GM12878 (cell line): Measurements from ENCODE around the gene AKAP8. TPM values are rescaled to one million over a fixed set of nuclear protein-coding genes. Genes with fewer than 3 reads are reported as not detected.
"Not testable (repeated sequence)": the region's sequence is repeated elsewhere in the genome, so short reads cannot be mapped to it uniquely, and the experiment has no call there.

ENCODE experiments used
- ATAC-seq: fragments of 200-7000 bp; cut with Tn5 transposase; 3 replicates; pipeline ENCODE4 v1.9.1; 2020; ENCODE audit warnings: mild to moderate bottlenecking, moderate library complexity
- BruUV-seq: library from RNA; stranded (reverse); fragments of 400-500 nt; replicated peaks from 2 replicates; lab custom pipeline; 2021; lab: Mats Ljungman, UMichigan
- CTCF ChIA-PET: fragments of 300-600 bp; sonication (Branson Sonifier 250); formaldehyde crosslinking; extraction: SDS; loops from one replicate; lab custom pipeline; 2021; ENCODE audit warnings: inconsistent platforms; lab: Yijun Ruan, JAX
- POLR2A ChIA-PET: fragments of 350-600 bp; formaldehyde crosslinking; extraction: SDS; loops from one replicate; lab custom pipeline; 2021; ENCODE audit warnings: inconsistent platforms; lab: Charles Lee
- RAD21 ChIA-PET: fragments of 300-600 bp; sonication (Branson Sonifier 250); formaldehyde crosslinking; loops from one replicate; lab custom pipeline; 2023; ENCODE audit warnings: antibody characterized with exemption; ENCODE audit not compliant: unreplicated experiment; lab: Charles Lee
- SMC1A ChIA-PET: fragments of 300-600 bp; sonication (Branson Sonifier 250); formaldehyde crosslinking; loops from one replicate; lab custom pipeline; 2023; ENCODE audit not compliant: unreplicated experiment, uncharacterized antibody; lab: Charles Lee
- DNase-seq: peaks from one replicate; pipeline ENCODE4 v3.0.0-alpha.2; 2011; ENCODE audit warnings: low read depth, low spot score
- FAIRE-seq: peaks from 3 replicates; lab custom pipeline; 2011; peaks lifted over from hg19 to GRCh38; lab: Jason Lieb, UNC
- H2AFZ ChIP-seq: 2 replicates; pipeline ENCODE4 v1.6.0; 2011; ENCODE audit warnings: low read depth, low read length, control low read depth; ENCODE audit not compliant: control insufficient read depth
- H3K27ac ChIP-seq: 2 replicates; pipeline ENCODE4 v1.5.1; 2011; ENCODE audit warnings: control low read depth; ENCODE audit not compliant: control insufficient read depth, insufficient read depth
- H3K27me3 ChIP-seq, 2 experiments: replicated peaks in 1 of 2; 2 replicates each; pipeline versions ENCODE4 v1.6.0 to v1.6.1; 2011; ENCODE audit warnings: low read length in 1 of 2; ENCODE audit not compliant: control insufficient read depth in 2 of 2, insufficient read depth in 2 of 2
- H3K36me3 ChIP-seq, 2 experiments: 2 replicates each; pipeline ENCODE4 v1.5.1; 2011; ENCODE audit warnings: low read length in 1 of 2; ENCODE audit not compliant: control insufficient read depth in 2 of 2, insufficient read depth in 2 of 2
- H3K4me1 ChIP-seq: 2 replicates; pipeline ENCODE4 v1.6.1; 2011; ENCODE audit warnings: mild to moderate bottlenecking, low read length, moderate library complexity, mixed read lengths; ENCODE audit not compliant: control insufficient read depth, insufficient read depth
- H3K4me2 ChIP-seq: 2 replicates; pipeline ENCODE4 v1.6.0; 2011; ENCODE audit warnings: control low read depth; ENCODE audit not compliant: control insufficient read depth, insufficient read depth
- H3K4me3 ChIP-seq: fragments of 200-600 bp; sonication (generic); 2 replicates; pipeline ENCODE4 v1.5.1; 2016
- H3K79me2 ChIP-seq: 2 replicates; pipeline ENCODE4 v1.6.0; 2011; ENCODE audit warnings: low read length; ENCODE audit not compliant: control insufficient read depth, insufficient read depth
- H3K9ac ChIP-seq: 2 replicates; pipeline ENCODE4 v1.8.0; 2011; ENCODE audit warnings: low read length, control low read depth, mixed read lengths; ENCODE audit not compliant: control insufficient read depth, insufficient read depth
- H3K9me3 ChIP-seq: replicated peaks from 3 replicates; pipeline ENCODE4 v1.5.1; 2011; ENCODE audit warnings: mild to moderate bottlenecking, low read length; ENCODE audit not compliant: control insufficient read depth, insufficient read depth
- H4K20me1 ChIP-seq: 2 replicates; pipeline ENCODE4 v1.6.0; 2011; ENCODE audit not compliant: control insufficient read depth, insufficient read depth
- POLR2A ChIP-seq: IDR thresholded peaks from 2 replicates; pipeline ENCODE4 v1.6.1; 2011; ENCODE audit warnings: low read depth, mild to moderate bottlenecking, low read length
- RCOR1 ChIP-seq: conservative IDR thresholded peaks from 2 replicates; pipeline ENCODE4 v1.6.1; 2012; ENCODE audit warnings: low read depth, low read length, improper control_type of control experiment
- SIX5 ChIP-seq: IDR thresholded peaks from 2 replicates; pipeline ENCODE4 v1.6.1; 2011; ENCODE audit warnings: mild to moderate bottlenecking, low read depth, low read length, moderate library complexity; ENCODE audit not compliant: severe bottlenecking
- WGBS: methylation state at CpG from one replicate; pipeline ENCODE4 v1.1.6; 2016; ENCODE audit warnings: low lambda C conversion rate; ENCODE audit not compliant: insufficient replicate concordance, insufficient coverage; ENCODE audit errors: missing lambda C conversion rate; 5-methylcytosine and 5-hydroxymethylcytosine counted together
- in situ Hi-C: fragments of 300-500 bp; cut with MboI; formaldehyde crosslinking; loops from 9 replicates; pipeline ENCODE4 v1.14.3; 2018; ENCODE audit warnings: mixed read lengths
- intact Hi-C: fragments of 100-400 bp; cut with micrococcal nuclease; formaldehyde crosslinking; loops from one replicate; pipeline ENCODE4 v1.14.2; 2022; ENCODE audit not compliant: unreplicated experiment
- polyA plus RNA-seq, 11 experiments: library from polyadenylated mRNA; depleted of rRNA in 4 of 11; unstranded in 6 of 11; stranded (reverse) in 5 of 11; fragments of >200 nt; fragmentation: Nextera tagmentation in 4 of 11; fragmentation: Illumina TruSeq in 1 of 11; extraction: Ambion mirVana in 4 of 11; extraction: Trizol in 1 of 11; gene quantifications; 1 replicate in 1 of 11; 2 replicates in 10 of 11; pipeline versions ENCODE4 v1.2.1 to v1.2.3, GENCODE V29; 2011 to 2016; ENCODE audit warnings: inconsistent platforms in 2 of 11, missing spikeins in 2 of 11, low read depth in 1 of 11
- total RNA-seq, 4 experiments: library from RNA; depleted of rRNA in 3 of 4; stranded (reverse); fragments of >200 nt in 3 of 4; fragmentation: Illumina TruSeq in 1 of 4; extraction: Trizol in 1 of 4; gene quantifications; 2 replicates each; pipeline versions ENCODE4 v1.2.1 to v1.2.3, GENCODE V29; 2013 to 2021

The AKAP8 gene
- total and polyA plus RNA-seq, 10 of the 15 experiments (the other 5 are each of a cell fraction or from before 2014, with no cell fraction given) = 5.3 to 57.7 (median 20.6) TPM

- TSS peak; percentile 59 for BruUV-seq
- POLR2A ChIA-PET = interaction anchor here (1.1 to 2.7 kb wide), 2 partner anchors 11 to 38 kb away, joined by 4 to 19 read pairs; partner anchors contain the start of gene AKAP8
- 6% methylated on average over 9 of the region's 9 CpGs for WGBS
- Histone ChIP-seq H3K27ac (peak overlapping the region; percentile 88), H2AFZ (no peak overlapping the region), H3K4me1 (peaks cover 8% of the 10 kb centered on the region), H3K4me3 (peak overlapping the region; percentile 98), H3K9me3 (no peaks in the 10 kb centered on the region), H3K27me3 (no peaks in the 10 kb centered on the region), H3K9ac (peak overlapping the region; percentile 97), H3K36me3 (peaks cover 4 to 12% of the 10 kb centered on the region in 2 experiments), H4K20me1 (0 out of 2 replicates have a peak, but pooled peaks cover 3% of the 10 kb centered on the region), H3K4me2 (peak overlapping the region; percentile 97), H3K79me2 (peaks cover 52% of the 10 kb centered on the region)
- ATAC-seq = no peak
- in situ Hi-C loops (no loop called here), intact Hi-C loops (loop anchor here (2.0 to 10.0 kb wide), 3 partner anchors 15 to 241 kb away; partner anchors contain the start of gene RASAL3)
- SMC1A ChIA-PET = interaction anchor here (1.4 to 4.4 kb wide), 3 partner anchors 39 to 126 kb away, joined by 3 to 34 read pairs (median 26); partner anchors contain the start of genes AKAP8 and RASAL3
- DNase-seq = no peak
- RAD21 ChIA-PET = interaction anchor here (0.7 to 2.6 kb wide), 4 partner anchors 13 to 138 kb away, joined by 3 to 31 read pairs (median 4); partner anchors contain the start of gene AKAP8
- no peak for FAIRE-seq
- no peak for TF ChIP-seq RCOR1
- peak; percentile 23; the same call in 1 of the 2 replicates for TF ChIP-seq POLR2A
- CTCF ChIA-PET = interaction anchor here (1.0 to 6.1 kb wide), 6 partner anchors 46 to 241 kb away, joined by 3 to 85 read pairs (median 9); no protein-coding TSS in a partner anchor
Observed at GRCh38 chr19:15417699-15418098, 38.1 kb upstream of the AKAP8 start.

GRCh38 chr19:15412832-15413231, 33.2 kb upstream of the AKAP8 start:
- H3K4me2 ChIP-seq = no peak overlapping the region
- ChIA-PET RAD21 (no interaction called here), POLR2A (interaction anchor here (1.3 kb wide), 1 partner anchor 34 kb away, joined by 5 read pairs; the partner anchor contains the start of gene AKAP8), CTCF (interaction anchor here (0.5 to 0.6 kb wide), 2 partner anchors 52 to 114 kb away, joined by 3 read pairs; no protein-coding TSS in a partner anchor), SMC1A (interaction anchor here (1.6 kb wide), 1 partner anchor 133 kb away, joined by 3 read pairs; no protein-coding TSS in a partner anchor)
- BruUV-seq = no TSS peak
- no peak for ATAC-seq
- no peaks in the 10 kb centered on the region for H3K27me3 ChIP-seq
- H3K9me3 ChIP-seq = no peaks in the 10 kb centered on the region
- peaks cover 4 to 22% of the 10 kb centered on the region in 2 experiments for H3K36me3 ChIP-seq
- in situ Hi-C loops (no loop called here), intact Hi-C loops (loop anchor here (10.0 kb wide), 1 partner anchor 52 kb away; the partner anchor contains the start of gene RASAL3)
- 80% methylated on average over 4 of the region's 4 CpGs for WGBS
- peak overlapping the region; percentile 27; the same call in 1 of the 2 replicates for H3K9ac ChIP-seq
- peak overlapping the region; percentile 10; the same call in 1 of the 2 replicates for H3K4me3 ChIP-seq
- no peak for DNase-seq
- no peak for FAIRE-seq
- peaks cover 8% of the 10 kb centered on the region for H3K4me1 ChIP-seq
- TF ChIP-seq SIX5 = no peak
- no peak overlapping the region for H2AFZ ChIP-seq
- no peak overlapping the region for H3K27ac ChIP-seq
- peaks cover 51% of the 10 kb centered on the region for H3K79me2 ChIP-seq
- 0 out of 2 replicates have a peak, but pooled peaks cover 3% of the 10 kb centered on the region for H4K20me1 ChIP-seq

GRCh38 chr19:15411351-15411750, 31.8 kb upstream of the AKAP8 start:
- H3K4me2 ChIP-seq, H3K27ac ChIP-seq, H3K4me3 ChIP-seq, H2AFZ ChIP-seq, H3K9me3 ChIP-seq, DNase-seq, in situ Hi-C loops, SMC1A ChIA-PET, FAIRE-seq, ATAC-seq, H3K9ac ChIP-seq, H3K4me1 ChIP-seq, BruUV-seq, H3K27me3 ChIP-seq, H4K20me1 ChIP-seq: not testable (repeated sequence)
- peaks cover 4 to 19% of the 10 kb centered on the region in 2 experiments for H3K36me3 ChIP-seq
- H3K79me2 ChIP-seq = peaks cover 48% of the 10 kb centered on the region
- 100% methylated on average over 2 of the region's 2 CpGs for WGBS
- POLR2A ChIA-PET = interaction anchor here (1.0 kb wide), 1 partner anchor 31 kb away, joined by 3 read pairs; no protein-coding TSS in a partner anchor
- CTCF ChIA-PET = interaction anchor here (1.1 kb wide), 1 partner anchor 141 kb away, joined by 3 read pairs; no protein-coding TSS in a partner anchor
- intact Hi-C loops = loop anchor here (10.0 kb wide), 1 partner anchor 53 kb away; the partner anchor contains the start of gene RASAL3
- RAD21 ChIA-PET = interaction anchor here (0.8 kb wide), 1 partner anchor 148 kb away, joined by 4 read pairs; no protein-coding TSS in a partner anchor
